Frontal cortex (tissue), 4 donors: ENCODE data around the gene NOP53. TPM values are rescaled to one million over a fixed set of nuclear protein-coding genes. Genes with fewer than 3 reads are reported as not detected.
"Not testable (repeated sequence)": the region's sequence is repeated elsewhere in the genome, so short reads cannot be mapped to it uniquely, and the experiment has no call there.

Source experiments
- DNase-seq, 2 donors: peaks; one replicate each; pipeline ENCODE4 v3.0.0; 2012; ENCODE audit warnings: low spot score in 2 of 2
- FAIRE-seq: peaks from 2 replicates; lab custom pipeline; 2012; peaks lifted over from hg19 to GRCh38; lab: Jason Lieb, UNC
- total RNA-seq: library from RNA; depleted of rRNA; stranded (reverse); fragments of >200 nt; gene quantifications from one replicate; pipeline ENCODE4 v1.2.3, GENCODE V29; 2014
- donor health status: control.
- donor health status: control.
- donor health status: control.

Gene NOP53
- total RNA-seq, 1 donor from 2014 or later = 88.0 TPM

GRCh38 chr19:47767349-47767748 lies 22.0 kb downstream of the NOP53 start:
- no peak for DNase-seq
- no peak for FAIRE-seq

- no peak for DNase-seq
- FAIRE-seq = no peak
Observed at GRCh38 chr19:47768604-47769003, 23.3 kb downstream of the NOP53 start.

- FAIRE-seq (no peak), DNase-seq (no peak)
Observed at GRCh38 chr19:47769534-47769933, 24.2 kb downstream of the NOP53 start.

- DNase-seq, FAIRE-seq: not testable (repeated sequence)
Observed at GRCh38 chr19:47771291-47771690, 25.9 kb downstream of the NOP53 start.

- FAIRE-seq (no peak), DNase-seq (no peak)
Observed at GRCh38 chr19:47776568-47776967, 31.2 kb downstream of the NOP53 start.

- not testable (repeated sequence) for FAIRE-seq, DNase-seq
Observed at GRCh38 chr19:47777245-47778048, 32.1 kb downstream of the NOP53 start.

- DNase-seq (peak; percentile 75 to 85), FAIRE-seq (no peak)
Observed at GRCh38 chr19:47778049-47778953, 33.0 kb downstream of the NOP53 start, which contains the start of gene SELENOW. Gene SELENOW, plus strand, starts transcription at chr19:47778703. Its CDS starts 83 bp downstream, at chr19:47778786.

GRCh38 chr19:47778954-47779351 lies 33.6 kb downstream of the NOP53 start:
- FAIRE-seq (no peak), DNase-seq (peak in 1 of 2 donors; percentile 70)

GRCh38 chr19:47779524-47780214 lies 34.3 kb downstream of the NOP53 start:
- DNase-seq = no peak

GRCh38 chr19:47780215-47780551 lies 34.8 kb downstream of the NOP53 start:
- no peak for FAIRE-seq

More at GRCh38 chr19:47779524-47780214, 34.3 kb downstream of the NOP53 start:
- FAIRE-seq = no peak

GRCh38 chr19:47781590-47782262 lies 36.4 kb downstream of the NOP53 start:
- DNase-seq (peak; percentile 48), FAIRE-seq (no peak)

More at GRCh38 chr19:47780215-47780551, 34.8 kb downstream of the NOP53 start:
- no peak for DNase-seq

- DNase-seq (no peak), FAIRE-seq (no peak)
Observed at GRCh38 chr19:47786566-47786965, 41.2 kb downstream of the NOP53 start.

- not testable (repeated sequence) for DNase-seq, FAIRE-seq
Observed at GRCh38 chr19:47787307-47787706, 42.0 kb downstream of the NOP53 start.

- FAIRE-seq, DNase-seq: not testable (repeated sequence)
Observed at GRCh38 chr19:47789811-47790210, 44.5 kb downstream of the NOP53 start.

GRCh38 chr19:47790398-47790814 lies 45.1 kb downstream of the NOP53 start:
- FAIRE-seq (no peak), DNase-seq (peak in 1 of 2 donors; percentile 71)

- DNase-seq (no peak), FAIRE-seq (no peak)
Observed at GRCh38 chr19:47792616-47793015, 47.3 kb downstream of the NOP53 start.

GRCh38 chr19:47794526-47794925 lies 49.2 kb downstream of the NOP53 start:
- DNase-seq = no peak
- FAIRE-seq = no peak

- peak; percentile 26 for FAIRE-seq
- DNase-seq = no peak
Observed at GRCh38 chr19:47796785-47797184, 51.4 kb downstream of the NOP53 start.
